Left ventricle myocardium inferior (tissue), 1 donor: Measurements from ENCODE around the gene ADAM33. TPM values are rescaled to one million over a fixed set of nuclear protein-coding genes. Genes with fewer than 3 reads are reported as not detected.

Experiments used
- DNase-seq: peaks from one replicate; pipeline ENCODE4 v3.0.0-alpha.2; 2020
- H3K27ac ChIP-seq: fragments of 200-600 bp; replicated peaks from 2 replicates; pipeline ENCODE4 v1.8.0; 2021
- H3K27me3 ChIP-seq: fragments of 200-600 bp; 2 replicates; pipeline ENCODE4 v1.8.0; 2021; ENCODE audit warnings: low read depth
- H3K36me3 ChIP-seq: fragments of 200-600 bp; 2 replicates; pipeline ENCODE4 v1.8.0; 2021
- H3K4me1 ChIP-seq: fragments of 200-600 bp; 2 replicates; pipeline ENCODE4 v1.8.0; 2021
- H3K4me3 ChIP-seq: fragments of 200-600 bp; 2 replicates; pipeline ENCODE4 v1.8.0; 2021; ENCODE audit warnings: mild to moderate bottlenecking, moderate library complexity
- H3K9me3 ChIP-seq: fragments of 200-600 bp; replicated peaks from 2 replicates; pipeline ENCODE4 v1.8.0; 2021
- CTCF ChIP-seq: fragments of 200-600 bp; IDR thresholded peaks from 2 replicates; pipeline ENCODE4 v1.8.0; 2021; ENCODE audit warnings: antibody characterized with exemption, mild to moderate bottlenecking, borderline replicate concordance
- intact Hi-C: fragments of 100-400 bp; cut with micrococcal nuclease; formaldehyde crosslinking; loops from one replicate; pipeline ENCODE4 v1.11.0; 2022
- total RNA-seq: library from RNA; stranded (reverse); fragmentation: NEBNext Ultra II Directional; extraction: Animal tissue kit (Norgen Biotek cat#: 25700); gene quantifications from one replicate; pipeline ENCODE4 v1.2.1, GENCODE V29; 2021
- donor health status: DM: no; HTN: yes; CAD: no; lungs with severe emphysema.

Gene ADAM33
- total RNA-seq, 1 donor from 2014 or later, result 10.8 TPM

GRCh38 chr20:3720626-3721025 lies 38.8 kb upstream of the ADAM33 start:
- Histone ChIP-seq H3K27me3 (peaks cover 8% of the 10 kb centered on the region), H3K4me3 (no peak overlapping the region), H3K27ac (no peak overlapping the region), H3K36me3 (no peaks in the 10 kb centered on the region), H3K9me3 (no peaks in the 10 kb centered on the region), H3K4me1 (peaks cover 1% of the 10 kb centered on the region)
- no peak for TF ChIP-seq CTCF
- intact Hi-C loops, result no loop called here
- no peak for DNase-seq

- Histone ChIP-seq H3K4me1 (no peaks in the 10 kb centered on the region), H3K36me3 (no peaks in the 10 kb centered on the region), H3K9me3 (no peaks in the 10 kb centered on the region), H3K27me3 (peaks cover 3% of the 10 kb centered on the region), H3K27ac (no peak overlapping the region), H3K4me3 (no peak overlapping the region)
- intact Hi-C loops, result no loop called here
- TF ChIP-seq CTCF, result no peak
- DNase-seq, result no peak
Observed at GRCh38 chr20:3720068-3720467, 38.3 kb upstream of the ADAM33 start.

GRCh38 chr20:3719046-3719445 lies 37.2 kb upstream of the ADAM33 start:
- Histone ChIP-seq H3K36me3 (no peaks in the 10 kb centered on the region), H3K4me1 (no peaks in the 10 kb centered on the region), H3K9me3 (no peaks in the 10 kb centered on the region), H3K27ac (no peak overlapping the region), H3K27me3 (peaks cover 3% of the 10 kb centered on the region), H3K4me3 (no peak overlapping the region)
- intact Hi-C loops, result no loop called here
- no peak for DNase-seq
- TF ChIP-seq CTCF, result no peak

GRCh38 chr20:3716195-3716834 lies 34.5 kb upstream of the ADAM33 start:
- H3K4me3 ChIP-seq, result no peak overlapping the region
- H3K36me3 ChIP-seq, result no peaks in the 10 kb centered on the region
- TF ChIP-seq CTCF, result peak; percentile 87
- DNase-seq, result no peak
- H3K27ac ChIP-seq, result no peak overlapping the region
- intact Hi-C loops, result no loop called here
- H3K9me3 ChIP-seq, result no peaks in the 10 kb centered on the region
- H3K27me3 ChIP-seq, result peaks cover 3% of the 10 kb centered on the region
- no peaks in the 10 kb centered on the region for H3K4me1 ChIP-seq

GRCh38 chr20:3714092-3714491 lies 32.3 kb upstream of the ADAM33 start:
- Histone ChIP-seq H3K4me1 (peaks cover 15% of the 10 kb centered on the region), H3K36me3 (no peaks in the 10 kb centered on the region), H3K27me3 (peaks cover 3% of the 10 kb centered on the region), H3K27ac (peak overlapping the region; percentile 39), H3K9me3 (no peaks in the 10 kb centered on the region), H3K4me3 (no peak overlapping the region)
- no peak for TF ChIP-seq CTCF
- intact Hi-C loops, result no loop called here
- no peak for DNase-seq
